KMS-11 (cell line): ENCODE data around the gene VPS37B.

Source experiments
- H2AFZ ChIP-seq: fragments of 200-600 bp; sonication (generic); 2 replicates; pipeline ENCODE4 v1.6.1; 2016; ENCODE audit warnings: antibody characterized with exemption, mixed run types, low read depth
- H3K27ac ChIP-seq: fragments of 200-600 bp; sonication (generic); 2 replicates; pipeline ENCODE4 v1.6.1; 2016; ENCODE audit warnings: mild to moderate bottlenecking, mixed run types
- H3K27me3 ChIP-seq: fragments of 200-600 bp; sonication (generic); 2 replicates; pipeline ENCODE4 v1.6.1; 2017; ENCODE audit warnings: mild to moderate bottlenecking, low read depth, mixed run types, moderate library complexity; ENCODE audit not compliant: insufficient read depth
- H3K36me3 ChIP-seq: fragments of 200-600 bp; sonication (generic); 2 replicates; pipeline ENCODE4 v1.6.1; 2017; ENCODE audit warnings: mild to moderate bottlenecking, mixed run types; ENCODE audit not compliant: insufficient read depth
- H3K4me1 ChIP-seq: fragments of 200-600 bp; sonication (generic); 2 replicates; pipeline ENCODE4 v1.6.1; 2016; ENCODE audit warnings: mild to moderate bottlenecking, low read depth, mixed run types; ENCODE audit not compliant: poor library complexity, severe bottlenecking
- H3K4me2 ChIP-seq: fragments of 200-600 bp; sonication (generic); 2 replicates; pipeline ENCODE4 v1.7.0; 2016; ENCODE audit warnings: mild to moderate bottlenecking, mixed run types
- H3K4me3 ChIP-seq: fragments of 200-600 bp; sonication (generic); IDR thresholded peaks from 2 replicates; pipeline ENCODE4 v1.6.1; 2017; ENCODE audit warnings: low read depth, low read length, mixed read lengths; ENCODE audit not compliant: insufficient read depth
- H3K79me2 ChIP-seq: fragments of 200-600 bp; sonication (generic); 2 replicates; pipeline ENCODE4 v1.6.1; 2016; ENCODE audit warnings: low read depth, mixed run types; ENCODE audit not compliant: insufficient read depth
- H3K9ac ChIP-seq: fragments of 200-600 bp; sonication (generic); 2 replicates; pipeline ENCODE4 v1.6.1; 2016; ENCODE audit warnings: mild to moderate bottlenecking, mixed run types
- H4K20me1 ChIP-seq: fragments of 200-600 bp; sonication (generic); 2 replicates; pipeline ENCODE4 v1.6.1; 2016; ENCODE audit warnings: mild to moderate bottlenecking, mixed run types; ENCODE audit not compliant: insufficient read depth
- TF ChIP-seq, protein P1 (sequence below): fragments of 200-600 bp; sonication (generic); conservative IDR thresholded peaks from 2 replicates; pipeline ENCODE4 v1.6.1; 2017; ENCODE audit warnings: low read depth, mild to moderate bottlenecking, antibody characterized with exemption, low read length, moderate library complexity, mixed read lengths

Gene VPS37B

DNA sequence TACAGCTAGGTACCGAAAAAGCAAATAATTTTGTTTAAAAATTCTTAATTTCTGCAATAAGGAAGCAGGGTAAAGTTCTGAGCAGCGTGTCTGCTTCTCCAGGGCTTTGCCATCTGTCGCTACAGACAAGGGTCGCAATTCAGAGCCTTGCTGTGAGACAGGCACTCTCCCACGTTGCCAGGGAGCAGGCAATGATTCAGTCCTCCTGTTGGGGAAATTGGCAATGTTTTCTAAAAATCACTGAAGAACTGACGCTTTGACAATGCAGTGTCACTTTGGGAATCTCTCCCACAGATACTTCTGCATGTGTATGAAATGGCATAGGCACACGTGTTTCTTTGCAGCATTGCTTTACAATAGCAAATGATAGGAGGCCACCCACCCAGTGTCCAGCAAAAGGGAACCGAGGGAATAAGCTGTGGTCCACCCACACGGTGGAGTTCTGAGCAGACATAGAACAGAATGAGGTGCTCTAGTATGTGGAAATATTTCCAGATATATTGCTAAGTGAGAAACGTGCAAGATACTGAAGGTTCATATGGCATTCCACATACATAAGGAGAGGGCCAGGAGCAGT lies 76.6 kb downstream of the VPS37B start:
- H3K4me2 ChIP-seq: no peak overlapping the region
- H4K20me1 ChIP-seq: no peaks in the 10 kb centered on the region
- TF ChIP-seq, protein P1, sequence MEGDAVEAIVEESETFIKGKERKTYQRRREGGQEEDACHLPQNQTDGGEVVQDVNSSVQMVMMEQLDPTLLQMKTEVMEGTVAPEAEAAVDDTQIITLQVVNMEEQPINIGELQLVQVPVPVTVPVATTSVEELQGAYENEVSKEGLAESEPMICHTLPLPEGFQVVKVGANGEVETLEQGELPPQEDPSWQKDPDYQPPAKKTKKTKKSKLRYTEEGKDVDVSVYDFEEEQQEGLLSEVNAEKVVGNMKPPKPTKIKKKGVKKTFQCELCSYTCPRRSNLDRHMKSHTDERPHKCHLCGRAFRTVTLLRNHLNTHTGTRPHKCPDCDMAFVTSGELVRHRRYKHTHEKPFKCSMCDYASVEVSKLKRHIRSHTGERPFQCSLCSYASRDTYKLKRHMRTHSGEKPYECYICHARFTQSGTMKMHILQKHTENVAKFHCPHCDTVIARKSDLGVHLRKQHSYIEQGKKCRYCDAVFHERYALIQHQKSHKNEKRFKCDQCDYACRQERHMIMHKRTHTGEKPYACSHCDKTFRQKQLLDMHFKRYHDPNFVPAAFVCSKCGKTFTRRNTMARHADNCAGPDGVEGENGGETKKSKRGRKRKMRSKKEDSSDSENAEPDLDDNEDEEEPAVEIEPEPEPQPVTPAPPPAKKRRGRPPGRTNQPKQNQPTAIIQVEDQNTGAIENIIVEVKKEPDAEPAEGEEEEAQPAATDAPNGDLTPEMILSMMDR: no peak
- H3K79me2 ChIP-seq: no peaks in the 10 kb centered on the region
- no peaks in the 10 kb centered on the region for H3K4me1 ChIP-seq
- H3K9ac ChIP-seq: no peak overlapping the region
- H3K4me3 ChIP-seq: no peak overlapping the region
- no peaks in the 10 kb centered on the region for H3K27me3 ChIP-seq
- no peaks in the 10 kb centered on the region for H3K36me3 ChIP-seq
- no peak overlapping the region for H3K27ac ChIP-seq
- H2AFZ ChIP-seq: no peak overlapping the region
